Ovary (tissue), 9 donors: ENCODE data around the gene UFD1. TPM values are rescaled to one million over a fixed set of nuclear protein-coding genes. Genes with fewer than 3 reads are reported as not detected.

Source experiments
- DNase-seq, 5 donors: peaks; one replicate each; pipeline ENCODE4 v3.0.0-alpha.2; 2019 to 2020
- H3K27ac ChIP-seq, 2 donors: fragments of 200-600 bp; one replicate each; pipeline versions ENCODE4 v1.5.1 to v1.8.0; 2019 to 2022
- H3K27me3 ChIP-seq: fragments of 200-600 bp; one replicate; pipeline ENCODE4 v1.8.0; 2022
- H3K36me3 ChIP-seq: fragments of 200-600 bp; sonication (generic); one replicate; pipeline ENCODE4 v1.5.1; 2019
- H3K4me1 ChIP-seq: one replicate; pipeline ENCODE4 v1.8.1; 2013; ENCODE audit warnings: mild to moderate bottlenecking, moderate library complexity; ENCODE audit not compliant: insufficient read depth
- H3K4me3 ChIP-seq: fragments of 200-600 bp; sonication (generic); one replicate; pipeline ENCODE4 v1.5.1; 2017
- H3K9me3 ChIP-seq, 2 donors: fragments of 200-600 bp in 1 of 2; sonication (generic) in 1 of 2; one replicate each; pipeline versions ENCODE4 v1.5.1 to v1.8.1; 2013 to 2019; ENCODE audit warnings: mild to moderate bottlenecking in 1 of 2, moderate library complexity in 1 of 2
- CTCF ChIP-seq, 3 donors: fragments of 450-650 bp in 2 of 3; fragments of 200-600 bp in 1 of 3; IDR thresholded peaks; one replicate each; pipeline versions ENCODE4 v1.5.1 to v1.8.0; 2016 to 2022; ENCODE audit warnings: antibody characterized with exemption in 3 of 3, mild to moderate bottlenecking in 1 of 3
- EP300 ChIP-seq: sonication (generic); formaldehyde crosslinking; IDR thresholded peaks from one replicate; pipeline ENCODE4 v1.6.1; 2017; ENCODE audit warnings: antibody characterized with exemption
- POLR2A ChIP-seq: fragments of 450-650 bp; IDR thresholded peaks from one replicate; pipeline ENCODE4 v1.6.1; 2017; ENCODE audit warnings: antibody characterized with exemption, mild to moderate bottlenecking, moderate library complexity
- WGBS, 3 donors: extraction: QIAGEN DNeasy Blood & Tissue Kit in 1 of 3; methylation state at CpG; one replicate each; pipeline versions ENCODE4 v1.1.5 to v1.1.7; 2013 to 2017; 5-methylcytosine and 5-hydroxymethylcytosine counted together
- intact Hi-C, 4 donors: fragments of 100-400 bp; cut with DNase I; formaldehyde crosslinking; loops; one replicate each; pipeline versions ENCODE4 v1.11.0 to v1.15.1; 2022 to 2023
- polyA plus RNA-seq, 2 donors: library from polyadenylated mRNA; stranded (reverse); fragments of 200-250 nt in 1 of 2; fragments of 350-450 nt in 1 of 2; fragmentation: Illumina TruSeq in 1 of 2; extraction: RNeasy Lipid Tissue Mini Kit (QIAGEN cat#74804) in 1 of 2; gene quantifications; one replicate each; pipeline ENCODE4 v1.2.3, GENCODE V29; 2013 to 2014
- total RNA-seq, 7 donors: library from RNA; depleted of rRNA in 2 of 7; stranded (reverse); fragments of >200 nt in 2 of 7; fragmentation: NEBNext Ultra II Directional in 3 of 7; extraction: Animal tissue kit (Norgen Biotek cat#: 25700) in 3 of 7; gene quantifications; one replicate each; pipeline versions ENCODE4 v1.1.0 to v1.2.4, GENCODE V29; 2016 to 2023
- donor health status: DM: no; HTN: no; CAD: no; lungs with moderate emphysema.
- donor health status: DM: no; HTN: no; CAD: no.
- donor health status: Bipolar disorder and iron deficiency.
- donor health status: DM: yes; HTN: yes; CAD: no.
- donor health status: DM: no; HTN: no; CAD: no.
- donor health status: DM: yes; HTN: yes; CAD: no.

Gene UFD1
- total and polyA plus RNA-seq, 9 donors, result 19.9 to 84.5 (median 34.1) TPM

GRCh38 chr22:19407649-19408606 is 71.1 kb downstream of the UFD1 start:
- intact Hi-C loops, result no loop called here
- H3K4me1 ChIP-seq, result no peaks in the 10 kb centered on the region
- WGBS, 3 donors, result 56 to 60% (median 57%) methylated on average over 16 of the region's 16 CpGs

GRCh38 chr22:19406846-19407245 is 72.1 kb downstream of the UFD1 start:
- no peaks in the 10 kb centered on the region for H3K4me1 ChIP-seq
- DNase-seq, result no peak
- intact Hi-C loops, result no loop called here
- no peak overlapping the region for H3K27ac ChIP-seq
- H3K4me3 ChIP-seq, result no peak overlapping the region
- 91 to 93% (median 93%) methylated on average over 4 of the region's 4 CpGs for WGBS, 3 donors
- TF ChIP-seq POLR2A (no peak), EP300 (no peak)
- H3K36me3 ChIP-seq, result no peaks in the 10 kb centered on the region
- H3K27me3 ChIP-seq, result no peaks in the 10 kb centered on the region
- no peaks in the 10 kb centered on the region for H3K9me3 ChIP-seq

More at GRCh38 chr22:19407649-19408606, 71.1 kb downstream of the UFD1 start:
- no peak overlapping the region for H3K27ac ChIP-seq
- no peaks in the 10 kb centered on the region for H3K36me3 ChIP-seq
- no peak overlapping the region for H3K4me3 ChIP-seq
- H3K9me3 ChIP-seq, result no peaks in the 10 kb centered on the region
- H3K27me3 ChIP-seq, result no peaks in the 10 kb centered on the region
- TF ChIP-seq CTCF (IDR thresholded peaks at IDR 0.05), result no peak
- TF ChIP-seq POLR2A, result no peak
- TF ChIP-seq EP300, result no peak
- DNase-seq, result peak in 3 of 5 donors; percentile 20 to 54 (median 31)

GRCh38 chr22:19406281-19406811 is 72.6 kb downstream of the UFD1 start:
- no peak overlapping the region for H3K27ac ChIP-seq
- H3K4me1 ChIP-seq, result no peaks in the 10 kb centered on the region
- no peak overlapping the region for H3K4me3 ChIP-seq
- no peak for TF ChIP-seq POLR2A
- TF ChIP-seq EP300, result no peak
- TF ChIP-seq CTCF (IDR thresholded peaks at IDR 0.05), result no peak
- H3K27me3 ChIP-seq, result no peaks in the 10 kb centered on the region
- intact Hi-C loops, result no loop called here
- no peaks in the 10 kb centered on the region for H3K36me3 ChIP-seq
- H3K9me3 ChIP-seq, result no peaks in the 10 kb centered on the region
- no peak for DNase-seq
- 80 to 83% (median 83%) methylated on average over 3 of the region's 3 CpGs for WGBS, 3 donors

- Histone ChIP-seq H3K9me3 (no peaks in the 10 kb centered on the region), H3K4me3 (no peak overlapping the region), H3K27me3 (no peaks in the 10 kb centered on the region), H3K4me1 (no peaks in the 10 kb centered on the region), H3K27ac (no peak overlapping the region), H3K36me3 (no peaks in the 10 kb centered on the region)
- TF ChIP-seq CTCF (IDR thresholded peaks at IDR 0.05) (no peak), POLR2A (no peak), EP300 (no peak)
- 91 to 97% (median 96%) methylated on average over 8 of the region's 8 CpGs for WGBS, 3 donors
- DNase-seq, result no peak
- intact Hi-C loops, result no loop called here
Observed at GRCh38 chr22:19405652-19406051, 73.3 kb downstream of the UFD1 start.

GRCh38 chr22:19405133-19405532 is 73.9 kb downstream of the UFD1 start:
- intact Hi-C loops, result no loop called here
- H3K27me3 ChIP-seq, result no peaks in the 10 kb centered on the region
- no peak overlapping the region for H3K4me3 ChIP-seq
- no peak for TF ChIP-seq CTCF (IDR thresholded peaks at IDR 0.05)
- TF ChIP-seq POLR2A, result no peak
- no peak for TF ChIP-seq EP300
- H3K27ac ChIP-seq, result no peak overlapping the region
- no peak for DNase-seq
- no peaks in the 10 kb centered on the region for H3K9me3 ChIP-seq
- no peaks in the 10 kb centered on the region for H3K4me1 ChIP-seq
- WGBS, 3 donors, result 33 to 69% (median 37%) methylated on average over 4 of the region's 4 CpGs
- no peaks in the 10 kb centered on the region for H3K36me3 ChIP-seq
